GM10248 (cell line): ENCODE results near the gene THBD.
A peak's percentile ranks its signal among the peaks of the same experiment; 100 is the strongest.

ENCODE experiments used
- CTCF ChIA-PET: fragments of 300-600 bp; sonication (Branson Sonifier 250); formaldehyde crosslinking; extraction: SDS; loops from one replicate; lab custom pipeline; 2021; ENCODE audit warnings: antibody characterized with exemption; lab: Yijun Ruan, JAX
- POLR2A ChIA-PET: fragments of 350-650 bp; sonication (Branson Sonifier 250); formaldehyde crosslinking; extraction: SDS; loops from one replicate; lab custom pipeline; 2020; ENCODE audit warnings: antibody characterized with exemption; lab: Yijun Ruan, JAX
- DNase-seq: peaks from one replicate; pipeline ENCODE4 v3.0.0; 2012; ENCODE audit errors: extremely low spot score
- TF ChIP-seq, protein P1 (sequence below): IDR thresholded peaks from 2 replicates; pipeline ENCODE4 v1.5.1; 2012; ENCODE audit warnings: mild to moderate bottlenecking, low read depth; ENCODE audit errors: extremely low read depth, missing control alignments, control extremely low read depth

Gene THBD

DNA sequence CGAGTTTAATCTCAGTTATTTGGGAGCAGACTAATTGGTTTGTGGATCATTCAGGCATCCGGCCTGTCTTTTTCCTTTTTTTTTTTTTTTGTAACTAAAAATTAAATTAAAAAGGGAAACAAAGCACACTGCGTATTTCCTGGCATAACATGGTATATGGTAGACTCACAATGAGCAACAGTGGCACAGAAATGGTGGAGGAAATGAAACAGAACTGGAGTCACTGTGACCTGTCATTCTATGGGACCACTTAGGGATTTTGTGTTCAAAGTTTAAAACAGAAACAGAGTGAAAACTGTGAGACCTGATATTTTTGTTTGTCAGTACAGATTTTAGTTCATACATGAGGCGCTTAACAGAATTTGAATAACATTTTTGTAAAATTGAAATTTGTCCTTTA lies 41.4 kb upstream of the THBD start:
- CTCF ChIA-PET, result interaction anchor here (1.3 kb wide), 1 partner anchor 40 kb away, joined by 5 read pairs; no protein-coding TSS in a partner anchor
- POLR2A ChIA-PET, result no interaction called here

DNA sequence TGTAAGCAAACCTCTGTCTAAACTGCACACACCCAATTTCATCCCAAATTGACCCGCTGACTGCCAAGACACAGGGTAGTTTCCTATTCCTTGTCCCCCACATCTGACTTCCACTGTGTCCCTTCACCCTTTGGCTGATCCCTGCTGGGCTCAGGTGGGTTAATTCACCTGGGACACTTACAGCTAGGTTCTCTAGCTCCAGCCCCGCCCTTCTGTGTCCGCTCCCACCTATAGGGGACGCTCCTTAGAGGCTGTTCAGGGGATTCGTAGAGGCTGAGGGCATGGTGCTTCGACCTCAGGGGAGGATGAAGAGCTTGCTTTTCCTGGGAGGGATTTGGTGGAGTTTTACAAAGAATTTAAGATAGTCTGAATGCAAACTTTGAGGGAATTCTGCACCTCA lies 40.7 kb upstream of the THBD start:
- TF ChIP-seq, protein P1, sequence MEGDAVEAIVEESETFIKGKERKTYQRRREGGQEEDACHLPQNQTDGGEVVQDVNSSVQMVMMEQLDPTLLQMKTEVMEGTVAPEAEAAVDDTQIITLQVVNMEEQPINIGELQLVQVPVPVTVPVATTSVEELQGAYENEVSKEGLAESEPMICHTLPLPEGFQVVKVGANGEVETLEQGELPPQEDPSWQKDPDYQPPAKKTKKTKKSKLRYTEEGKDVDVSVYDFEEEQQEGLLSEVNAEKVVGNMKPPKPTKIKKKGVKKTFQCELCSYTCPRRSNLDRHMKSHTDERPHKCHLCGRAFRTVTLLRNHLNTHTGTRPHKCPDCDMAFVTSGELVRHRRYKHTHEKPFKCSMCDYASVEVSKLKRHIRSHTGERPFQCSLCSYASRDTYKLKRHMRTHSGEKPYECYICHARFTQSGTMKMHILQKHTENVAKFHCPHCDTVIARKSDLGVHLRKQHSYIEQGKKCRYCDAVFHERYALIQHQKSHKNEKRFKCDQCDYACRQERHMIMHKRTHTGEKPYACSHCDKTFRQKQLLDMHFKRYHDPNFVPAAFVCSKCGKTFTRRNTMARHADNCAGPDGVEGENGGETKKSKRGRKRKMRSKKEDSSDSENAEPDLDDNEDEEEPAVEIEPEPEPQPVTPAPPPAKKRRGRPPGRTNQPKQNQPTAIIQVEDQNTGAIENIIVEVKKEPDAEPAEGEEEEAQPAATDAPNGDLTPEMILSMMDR, result no peak
- DNase-seq, result no peak
- ChIA-PET POLR2A (no interaction called here), CTCF (no interaction called here)

More for the DNA sequence above, 41.4 kb upstream of the THBD start:
- TF ChIP-seq, protein P1, result no peak
- DNase-seq, result no peak

DNA sequence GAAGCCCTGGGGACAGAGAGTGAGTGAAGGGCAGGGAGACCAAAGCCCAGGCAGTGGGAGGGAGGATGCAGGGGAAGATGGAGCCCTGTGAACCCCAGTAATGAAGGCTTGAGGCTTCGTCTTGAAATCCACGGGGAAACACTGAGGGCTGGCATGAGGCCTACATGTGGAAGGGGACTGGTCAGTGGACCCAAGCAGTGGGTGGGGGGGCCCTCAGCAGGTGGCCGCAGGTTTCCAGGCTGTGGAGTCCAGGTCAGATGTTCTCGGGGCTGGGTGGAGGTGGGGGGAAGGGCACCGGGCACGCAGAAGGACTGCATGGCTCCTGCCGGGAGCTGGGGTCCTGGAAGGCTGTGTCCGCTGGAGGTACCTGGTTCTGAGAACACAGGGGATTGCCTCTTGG lies 39.4 kb upstream of the THBD start:
- ChIA-PET CTCF (interaction anchor here (0.7 to 1.2 kb wide), 2 partner anchors 11 to 38 kb away, joined by 3 read pairs; no protein-coding TSS in a partner anchor), POLR2A (no interaction called here)
- TF ChIP-seq, protein P1, result no peak
- DNase-seq, result no peak

DNA sequence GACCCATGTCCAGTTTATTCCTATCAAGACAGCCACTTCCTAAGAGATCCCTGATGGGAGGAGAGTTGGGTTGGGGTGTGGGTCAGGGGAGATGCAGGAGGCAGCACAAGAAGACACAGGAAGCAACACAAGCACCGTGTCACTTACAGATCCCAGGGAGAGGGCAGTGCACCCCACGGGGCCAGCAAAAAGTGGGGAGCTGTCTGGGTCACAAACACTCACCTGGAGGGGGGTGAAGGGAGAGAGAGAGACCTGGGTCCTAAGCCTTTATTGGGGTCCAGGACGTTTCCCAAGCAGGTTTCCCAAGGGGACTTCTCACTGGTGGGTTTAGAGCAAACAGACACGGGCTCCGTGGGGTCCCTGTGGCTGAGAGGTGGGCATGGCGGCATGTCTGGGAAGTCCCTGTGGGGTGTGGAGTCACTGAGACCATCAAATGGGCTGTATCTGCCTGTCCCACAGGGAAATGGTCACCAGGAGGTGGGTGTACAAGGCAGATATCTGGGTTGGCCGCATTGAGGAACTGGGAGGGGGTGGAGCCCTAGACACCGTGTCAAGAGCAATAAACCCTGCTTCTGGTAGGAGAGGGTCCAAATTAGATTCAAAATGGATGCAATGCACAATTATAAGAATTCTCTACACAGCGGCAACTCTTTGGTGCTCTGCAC lies 38.2 kb upstream of the THBD start:
- ChIA-PET CTCF (no interaction called here), POLR2A (no interaction called here)
- TF ChIP-seq, protein P1, result no peak
- DNase-seq, result peak; percentile 32

DNA sequence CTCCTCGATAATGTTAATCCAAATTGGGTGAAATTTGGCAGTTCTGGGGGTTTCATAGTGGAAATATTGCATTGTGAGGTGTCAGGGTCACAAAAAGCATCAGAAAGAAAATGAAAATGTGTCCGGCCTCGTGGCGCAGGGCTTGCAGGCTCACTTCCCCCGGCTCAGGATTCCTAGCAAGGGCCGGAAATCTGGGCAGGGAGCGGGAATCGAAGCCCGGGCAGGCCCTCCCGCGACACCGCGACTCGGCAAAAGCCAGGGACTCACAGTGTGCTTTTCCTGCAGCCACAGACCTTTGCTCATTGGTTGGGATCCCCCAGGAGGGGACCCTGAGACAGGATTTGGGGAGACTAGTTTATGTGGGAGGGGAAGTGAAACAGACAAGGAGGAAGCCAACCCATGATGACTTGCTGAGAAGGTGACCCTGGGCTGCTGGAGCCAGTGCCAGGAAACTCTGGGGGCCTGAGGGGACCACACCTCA lies 37.5 kb upstream of the THBD start:
- POLR2A ChIA-PET, result no interaction called here
- no peak for DNase-seq
- CTCF ChIA-PET, result interaction anchor here (1.4 to 2.4 kb wide), 3 partner anchors 9 to 148 kb away, joined by 3 to 6 read pairs (median 6); no protein-coding TSS in a partner anchor
- TF ChIP-seq, protein P1, result no peak

DNA sequence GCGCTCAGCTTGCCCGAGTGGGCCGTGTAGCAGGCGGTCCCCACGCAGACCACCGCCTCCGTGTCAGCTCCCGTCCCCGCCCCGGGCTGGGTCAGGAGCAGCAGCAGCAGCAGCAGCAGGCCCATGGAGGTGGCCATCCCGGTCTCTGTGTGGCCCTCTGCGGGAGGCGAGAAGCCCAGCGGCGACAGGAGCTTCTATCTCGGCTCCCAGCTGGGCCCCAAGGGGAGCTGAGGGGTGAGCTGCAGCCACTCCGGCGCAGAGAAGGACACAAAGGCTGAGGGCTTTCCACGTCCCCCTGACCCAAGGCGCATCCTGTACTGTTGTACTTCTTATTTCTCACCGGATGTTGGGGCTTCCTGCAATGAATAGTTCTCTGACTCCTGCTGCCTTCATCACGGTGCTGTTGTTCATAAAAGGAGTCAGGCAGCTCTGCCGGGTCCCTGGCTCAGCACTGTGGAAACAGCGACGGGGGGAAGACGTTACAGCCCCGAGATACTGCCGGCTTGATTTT lies 36.6 kb upstream of the THBD start, which contains the start of gene CD93:
CD93 (minus strand) TSS at position 269 of the 511 bp plus-strand sequence; CDS start at position 137, 132 bp downstream.
- DNase-seq, result peak; percentile 44
- ChIA-PET CTCF (interaction anchor here (0.7 to 2.4 kb wide), 4 partner anchors 10 to 149 kb away, joined by 3 to 6 read pairs (median 5); no protein-coding TSS in a partner anchor), POLR2A (no interaction called here)
- TF ChIP-seq, protein P1, result no peak
